Measurements from ENCODE around the gene ARHGEF10L.

GRCh38 chr1:17498214-17498613 lies 41.3 kb upstream of the ARHGEF10L start:
- TF ChIP-seq ZNF280D (tag by site-specific recombination; IDR thresholded peaks at IDR 0.05), result no peak
- no peak for TF ChIP-seq CTCF (tag by site-specific recombination; IDR thresholded peaks at IDR 0.05)
- TF ChIP-seq ZNF843 (tag by site-specific recombination; IDR thresholded peaks at IDR 0.05), result no peak
- no peak for TF ChIP-seq TSHZ1 (tag by site-specific recombination; IDR thresholded peaks at IDR 0.05; ENCODE audit: borderline replicate concordance)
- TF ChIP-seq ZBTB8A (tag by site-specific recombination; IDR thresholded peaks at IDR 0.05), result no peak
- TF ChIP-seq ZNF146 (tag by site-specific recombination; IDR thresholded peaks at IDR 0.05), result no peak
- TF ChIP-seq ZNF639 (tag by site-specific recombination; IDR thresholded peaks at IDR 0.05), result no peak
- no peak for TF ChIP-seq BCL11B (tag by site-specific recombination; IDR thresholded peaks at IDR 0.05; ENCODE audit: low read depth)
- no peak for TF ChIP-seq ZBTB11 (tag by site-specific recombination; conservative IDR thresholded peaks at IDR 0.05; ENCODE audit: low read depth)
